Prostate gland (tissue), 2 donors: ENCODE results near the gene TBC1D22A. TPM values are rescaled to one million over a fixed set of nuclear protein-coding genes. Genes with fewer than 3 reads are reported as not detected.
"Not testable (repeated sequence)": the region's sequence is repeated elsewhere in the genome, so short reads cannot be mapped to it uniquely, and the experiment has no call there.

ENCODE experiments used
- DNase-seq: peaks from one replicate; pipeline ENCODE4 v3.0.0-alpha.2; 2019; ENCODE audit warnings: low spot score
- H3K27ac ChIP-seq, 2 donors: fragments of 200-600 bp; sonication (generic); 2 replicates each; pipeline ENCODE4 v1.5.1; 2017 to 2019
- H3K27me3 ChIP-seq: fragments of 200-600 bp; sonication (generic); replicated peaks from 2 replicates; pipeline ENCODE4 v1.5.1; 2019; ENCODE audit not compliant: insufficient read depth
- H3K36me3 ChIP-seq, 2 donors: fragments of 200-600 bp; sonication (generic); 1 replicate in 1 of 2; 2 replicates in 1 of 2; pipeline versions ENCODE4 v1.5.1 to v1.8.1; 2017 to 2019
- H3K4me1 ChIP-seq: fragments of 200-600 bp; sonication (generic); replicated peaks from 2 replicates; pipeline ENCODE4 v1.5.1; 2019
- H3K4me3 ChIP-seq, 2 donors: fragments of 200-600 bp; sonication (generic); 2 replicates each; pipeline ENCODE4 v1.5.1; 2017 to 2019
- H3K9me3 ChIP-seq: fragments of 200-600 bp; sonication (generic); 2 replicates; pipeline ENCODE4 v1.5.1; 2017
- POLR2A ChIP-seq: fragments of 450-650 bp; IDR thresholded peaks from one replicate; pipeline ENCODE4 v1.6.1; 2016; ENCODE audit warnings: antibody characterized with exemption, mild to moderate bottlenecking
- POLR2AphosphoS5 ChIP-seq: sonication (generic); formaldehyde crosslinking; IDR thresholded peaks from one replicate; pipeline ENCODE4 v1.6.1; 2017; ENCODE audit warnings: antibody characterized with exemption
- WGBS: methylation state at CpG from one replicate; pipeline ENCODE4 v1.1.5; 2018; 5-methylcytosine and 5-hydroxymethylcytosine counted together
- intact Hi-C: fragments of 100-400 bp; cut with DNase I; formaldehyde crosslinking; loops from one replicate; pipeline ENCODE4 v1.14.2; 2022
- total RNA-seq, 2 donors: library from RNA; depleted of rRNA; stranded (reverse); fragments of >200 nt; gene quantifications; one replicate each; pipeline ENCODE4 v1.1.0, GENCODE V29; 2016
- TF ChIP-seq, protein P1 (sequence below), 4 experiments: fragments of 200-600 bp in 2 of 4; fragments of 450-650 bp in 2 of 4; sonication (generic) in 2 of 4; IDR thresholded peaks; 1 replicate in 3 of 4; 2 replicates in 1 of 4; pipeline ENCODE4 v1.5.1; 2016 to 2019; ENCODE audit warnings: antibody characterized with exemption in 4 of 4, mild to moderate bottlenecking in 2 of 4, moderate library complexity in 2 of 4

TBC1D22A gene
- total RNA-seq, 2 donors from 2014 or later, result 16.0 to 30.7 TPM

DNA sequence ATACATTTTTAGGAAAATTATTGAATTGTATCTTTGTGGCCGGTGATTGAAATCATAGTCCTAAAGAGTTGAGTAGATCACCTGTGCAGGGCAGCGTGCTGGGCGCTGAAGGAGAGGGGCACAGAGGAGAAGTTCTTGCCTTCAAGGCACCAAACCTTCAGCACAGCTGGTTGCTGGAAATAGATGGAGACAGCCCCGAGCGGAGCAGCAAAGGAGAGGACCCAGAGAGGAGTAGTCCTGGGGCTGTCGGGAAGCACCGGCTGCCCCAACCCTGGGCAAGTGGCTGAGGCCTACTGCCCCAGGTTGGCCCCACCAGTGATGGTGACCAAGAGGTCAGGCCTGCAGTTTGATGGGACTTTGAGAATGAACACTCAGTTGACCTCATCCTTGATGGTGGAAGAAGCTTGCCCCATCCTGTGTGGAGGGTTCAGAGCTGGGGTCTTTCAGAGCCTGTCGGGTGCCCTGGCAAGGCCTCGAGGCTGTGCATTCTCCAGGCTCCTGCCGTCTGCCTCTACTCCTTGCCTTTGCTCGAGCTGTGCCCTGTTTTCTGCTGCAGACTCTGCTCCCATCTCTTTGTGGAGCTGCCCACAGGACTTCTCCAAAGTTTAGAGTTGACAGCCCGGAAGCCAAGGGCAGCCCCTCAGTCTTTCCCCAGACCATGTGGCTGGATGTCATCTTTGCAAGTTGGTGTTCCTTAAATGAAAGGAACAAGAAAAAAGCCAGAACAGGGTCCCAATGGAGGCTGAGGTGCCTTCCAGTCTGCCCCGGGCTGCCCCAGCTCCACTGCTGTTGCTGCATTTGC is 285.1 kb downstream of the TBC1D22A start:
- no peaks in the 10 kb centered on the region for H3K27me3 ChIP-seq
- H3K36me3 ChIP-seq, result no peaks in the 10 kb centered on the region
- intact Hi-C loops, result no loop called here
- no peaks in the 10 kb centered on the region for H3K9me3 ChIP-seq
- no peak overlapping the region for H3K27ac ChIP-seq
- WGBS, result 91% methylated on average over 13 of the region's 13 CpGs
- DNase-seq, result no peak
- peaks cover 2% of the 10 kb centered on the region for H3K4me1 ChIP-seq
- H3K4me3 ChIP-seq, result no peak overlapping the region
- TF ChIP-seq, protein P1, sequence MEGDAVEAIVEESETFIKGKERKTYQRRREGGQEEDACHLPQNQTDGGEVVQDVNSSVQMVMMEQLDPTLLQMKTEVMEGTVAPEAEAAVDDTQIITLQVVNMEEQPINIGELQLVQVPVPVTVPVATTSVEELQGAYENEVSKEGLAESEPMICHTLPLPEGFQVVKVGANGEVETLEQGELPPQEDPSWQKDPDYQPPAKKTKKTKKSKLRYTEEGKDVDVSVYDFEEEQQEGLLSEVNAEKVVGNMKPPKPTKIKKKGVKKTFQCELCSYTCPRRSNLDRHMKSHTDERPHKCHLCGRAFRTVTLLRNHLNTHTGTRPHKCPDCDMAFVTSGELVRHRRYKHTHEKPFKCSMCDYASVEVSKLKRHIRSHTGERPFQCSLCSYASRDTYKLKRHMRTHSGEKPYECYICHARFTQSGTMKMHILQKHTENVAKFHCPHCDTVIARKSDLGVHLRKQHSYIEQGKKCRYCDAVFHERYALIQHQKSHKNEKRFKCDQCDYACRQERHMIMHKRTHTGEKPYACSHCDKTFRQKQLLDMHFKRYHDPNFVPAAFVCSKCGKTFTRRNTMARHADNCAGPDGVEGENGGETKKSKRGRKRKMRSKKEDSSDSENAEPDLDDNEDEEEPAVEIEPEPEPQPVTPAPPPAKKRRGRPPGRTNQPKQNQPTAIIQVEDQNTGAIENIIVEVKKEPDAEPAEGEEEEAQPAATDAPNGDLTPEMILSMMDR (IDR thresholded peaks at IDR 0.05), result no peak
- TF ChIP-seq POLR2A (no peak), POLR2AphosphoS5 (no peak)

DNA sequence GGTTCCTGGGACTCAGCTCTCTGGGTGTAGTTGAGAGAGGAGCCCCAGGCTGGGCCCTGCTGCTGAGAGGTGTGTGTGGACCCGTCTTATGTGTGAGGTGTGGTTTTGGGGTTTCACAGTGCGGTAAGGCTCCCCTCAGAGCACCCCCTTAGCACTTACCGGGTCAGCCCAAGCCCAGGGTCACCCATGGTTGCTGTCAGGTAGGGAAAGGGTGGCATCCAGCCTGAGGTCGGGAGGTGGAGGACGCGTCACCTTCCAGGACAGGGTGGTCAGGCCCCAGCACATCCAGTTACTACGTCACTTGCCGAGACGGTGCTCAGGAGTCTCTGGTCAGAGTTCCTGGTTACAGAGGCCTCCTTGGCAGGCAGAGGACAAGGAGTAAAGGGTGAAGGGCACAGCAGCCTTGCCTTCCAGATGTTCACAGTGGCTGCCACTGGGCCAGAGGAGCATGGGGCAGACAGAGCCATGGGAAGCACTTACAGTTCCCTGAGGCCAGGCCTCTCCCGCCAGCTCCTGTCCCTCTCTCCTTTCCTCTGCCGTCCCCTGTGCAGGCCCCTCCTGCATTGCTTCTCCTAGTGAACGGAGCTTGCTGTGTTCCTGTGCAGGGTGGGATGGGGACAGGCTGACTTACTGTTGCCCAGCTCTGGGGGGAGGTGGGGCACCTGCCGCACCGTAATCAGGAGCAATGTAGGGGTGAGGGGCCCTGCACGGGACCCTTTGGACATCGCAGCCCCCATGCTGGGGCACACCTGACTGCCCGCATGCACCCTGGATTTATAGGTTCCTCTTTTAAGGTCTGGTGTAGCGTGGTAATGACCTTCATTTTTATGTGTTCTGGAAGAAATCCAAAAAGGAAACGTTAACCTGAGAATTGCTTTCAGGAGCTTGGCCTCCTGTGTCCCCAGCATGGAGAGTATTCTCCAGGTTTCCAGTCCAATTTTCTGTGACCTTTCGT is 285.9 kb downstream of the TBC1D22A start:
- H3K4me3 ChIP-seq, result no peak overlapping the region
- no peaks in the 10 kb centered on the region for H3K9me3 ChIP-seq
- intact Hi-C loops, result no loop called here
- TF ChIP-seq, protein P1 (IDR thresholded peaks at IDR 0.05), result no peak
- TF ChIP-seq POLR2AphosphoS5 (no peak), POLR2A (no peak)
- no peaks in the 10 kb centered on the region for H3K36me3 ChIP-seq
- H3K27me3 ChIP-seq, result no peaks in the 10 kb centered on the region
- DNase-seq, result no peak
- H3K4me1 ChIP-seq, result peaks cover 2% of the 10 kb centered on the region
- no peak overlapping the region for H3K27ac ChIP-seq
- WGBS, result 70% methylated on average over 17 of the region's 20 CpGs

DNA sequence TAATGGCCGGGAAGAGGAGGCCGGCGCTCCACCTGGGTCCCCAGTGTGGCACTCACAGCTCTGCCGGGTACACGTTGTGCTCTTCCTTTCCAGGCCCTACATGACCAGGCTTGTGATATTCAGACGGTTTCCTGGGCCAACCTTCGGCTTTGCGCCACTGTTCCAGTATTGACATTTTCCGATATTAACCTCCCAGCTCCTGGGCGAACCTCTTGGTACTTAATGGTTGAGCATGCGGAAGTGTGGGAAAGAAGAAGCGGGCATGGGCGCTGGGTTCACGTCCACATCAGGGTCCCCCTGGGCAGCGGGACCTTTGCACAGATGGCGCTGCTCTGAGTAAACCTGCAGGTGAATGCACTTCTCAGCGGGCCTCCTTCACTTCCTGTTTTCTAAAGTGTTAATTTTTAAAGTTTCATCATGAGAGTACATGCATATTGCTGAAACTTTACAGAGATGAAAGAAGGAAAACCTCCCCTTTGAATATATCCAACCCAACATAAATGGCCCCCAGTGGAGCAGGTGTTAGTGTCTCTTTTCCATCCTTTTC is 286.7 kb downstream of the TBC1D22A start:
- Histone ChIP-seq H3K4me1 (peaks cover 2% of the 10 kb centered on the region), H3K36me3 (no peaks in the 10 kb centered on the region), H3K9me3 (no peaks in the 10 kb centered on the region), H3K27me3 (no peaks in the 10 kb centered on the region), H3K27ac (no peak overlapping the region), H3K4me3 (no peak overlapping the region)
- TF ChIP-seq POLR2A (no peak), POLR2AphosphoS5 (no peak)
- TF ChIP-seq, protein P1 (IDR thresholded peaks at IDR 0.05), result no peak
- intact Hi-C loops, result no loop called here
- DNase-seq, result no peak
- 75% methylated on average over 17 of the region's 17 CpGs for WGBS

DNA sequence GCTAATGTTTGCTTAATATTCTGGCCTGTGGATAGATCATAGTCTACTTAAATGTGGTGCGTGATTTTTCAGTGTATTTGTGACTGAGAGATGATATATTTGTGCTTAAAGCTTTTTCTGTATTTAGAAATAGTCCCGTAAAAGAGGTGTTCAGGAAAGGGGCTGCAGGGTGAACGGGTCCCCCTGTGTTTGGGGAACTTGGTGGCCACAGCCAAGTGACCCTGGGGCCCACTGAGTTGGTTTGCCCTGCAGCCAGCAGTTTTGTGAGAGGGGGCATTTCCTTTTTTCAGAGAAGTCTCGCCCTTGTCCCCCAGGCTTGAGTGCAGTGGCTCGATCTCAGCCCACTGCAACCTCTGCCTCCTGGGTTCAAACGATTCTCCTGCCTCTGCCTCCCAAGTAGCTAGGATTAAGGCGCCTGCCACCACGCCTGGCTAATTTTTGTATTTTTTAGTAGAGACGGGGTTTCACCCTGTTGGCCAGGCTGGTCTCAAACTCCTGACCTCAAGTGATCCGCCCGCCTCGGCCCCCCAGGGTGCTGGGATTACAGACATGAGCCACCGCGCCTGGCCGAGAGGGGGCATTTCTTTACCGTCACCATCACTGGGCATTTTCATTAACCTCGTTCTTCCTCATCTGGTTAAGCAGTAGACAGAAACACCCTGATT is 287.4 kb downstream of the TBC1D22A start:
- H3K27ac ChIP-seq, intact Hi-C loops: not testable (repeated sequence)
- 92% methylated on average over 17 of the region's 17 CpGs for WGBS

More for the DNA sequence above, 287.4 kb downstream of the TBC1D22A start:
- not testable (repeated sequence) for H3K9me3 ChIP-seq, H3K27me3 ChIP-seq, H3K4me3 ChIP-seq, H3K4me1 ChIP-seq, DNase-seq, H3K36me3 ChIP-seq
